Measurements from ENCODE around the gene ASCL5.

ASCL5 gene

GRCh38 chr1:201153474-201154388, 26.7 kb upstream of the ASCL5 start:
- no peak for DNase-seq (ENCODE audit: low spot score)

DNA sequence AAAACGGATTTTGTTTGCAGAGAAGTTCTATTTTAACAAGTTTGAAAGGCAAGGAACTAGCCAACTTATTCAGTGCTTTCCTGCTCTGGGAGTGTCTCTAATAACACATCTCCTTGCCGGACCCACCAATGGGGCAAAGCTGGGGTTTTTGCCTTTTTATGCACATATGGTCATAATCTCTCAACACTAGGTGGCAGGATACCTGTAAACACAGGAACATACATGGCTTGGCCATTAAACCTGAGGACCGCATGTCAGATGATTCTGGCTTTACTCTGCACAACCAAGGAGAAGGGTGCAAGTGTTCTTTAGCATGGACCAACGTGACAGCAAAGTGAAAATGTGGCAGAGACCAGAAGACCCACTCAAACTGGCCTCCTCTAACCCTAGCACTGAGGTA, 22.4 kb upstream of the ASCL5 start:
- DNase-seq (ENCODE audit: low spot score), result no peak

DNA sequence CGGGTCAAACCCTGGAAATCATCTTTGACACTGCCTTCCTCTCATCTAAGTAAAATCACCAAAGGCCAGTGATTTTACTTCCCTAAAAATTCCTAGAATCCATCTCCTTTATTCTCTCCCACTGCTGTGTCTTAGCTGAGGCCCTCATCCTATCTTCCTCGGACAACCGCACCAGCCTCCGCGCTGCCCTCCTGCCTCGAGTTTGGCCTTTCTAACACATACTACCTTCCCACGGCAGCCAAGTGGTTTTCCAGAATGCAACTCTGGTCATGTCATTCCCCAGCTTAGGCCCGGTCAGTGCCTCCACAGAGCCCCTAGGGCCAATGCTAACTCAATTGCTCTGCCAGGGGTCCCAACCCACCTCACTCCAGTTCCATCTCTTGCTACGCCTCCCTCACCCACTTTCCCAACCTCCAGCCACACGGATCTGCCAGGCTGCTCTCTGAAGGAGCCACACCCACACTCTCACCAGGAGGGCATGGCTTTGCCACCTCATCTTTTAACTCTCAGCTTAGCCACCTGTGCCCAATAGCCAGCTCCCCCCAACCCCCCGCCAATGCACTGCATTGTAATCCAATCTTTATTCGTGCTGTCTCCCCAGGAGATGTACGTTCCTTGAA, 20.5 kb upstream of the ASCL5 start:
- DNase-seq (ENCODE audit: low spot score), result no peak

GRCh38 chr1:201146626-201147390, 19.8 kb upstream of the ASCL5 start:
- DNase-seq (ENCODE audit: low spot score), result no peak

DNA sequence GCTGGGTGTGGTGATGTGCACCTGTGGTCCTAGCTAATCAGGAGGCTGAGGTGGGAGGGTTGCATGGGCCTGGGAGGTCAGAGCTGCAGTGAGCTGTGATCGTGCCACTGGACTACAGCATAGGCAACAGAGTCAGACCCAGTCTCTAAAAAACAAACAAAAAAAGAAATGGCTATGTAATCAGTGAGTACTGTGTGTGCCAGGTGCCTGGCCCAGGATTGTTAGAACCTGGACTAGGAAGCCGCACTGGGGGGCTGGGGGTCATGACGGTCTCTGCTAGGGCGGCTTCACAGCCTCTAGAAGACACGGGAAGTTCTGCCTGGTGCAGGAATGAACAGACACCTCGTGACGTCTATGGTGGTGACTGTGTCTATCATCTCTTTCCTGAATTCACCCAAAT, 18.8 kb upstream of the ASCL5 start:
- no peak for DNase-seq (ENCODE audit: low spot score)

DNA sequence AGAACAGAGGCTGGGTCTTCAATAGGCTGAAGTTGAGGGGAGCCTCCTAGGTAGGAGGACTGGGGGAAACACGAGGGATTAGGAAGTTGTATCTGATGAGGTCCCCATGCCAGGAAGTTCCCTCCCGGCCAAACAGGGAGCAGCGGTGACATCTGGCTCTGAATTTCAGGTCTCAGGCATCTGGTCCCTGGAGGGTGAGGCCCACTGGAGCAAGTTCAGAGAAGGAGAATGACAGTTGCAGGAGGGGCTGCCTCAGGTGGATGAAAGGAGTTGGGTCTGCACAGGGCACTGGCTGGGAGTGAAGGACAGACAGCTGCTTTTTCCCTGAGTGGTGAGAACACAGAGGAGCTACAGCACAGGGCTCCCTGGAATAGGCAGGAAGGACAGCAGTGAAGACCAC, 18.1 kb upstream of the ASCL5 start:
- no peak for DNase-seq (ENCODE audit: low spot score)

- no peak for DNase-seq (ENCODE audit: low spot score)
Measured at GRCh38 chr1:201144701-201145100, 17.7 kb upstream of the ASCL5 start.

DNA sequence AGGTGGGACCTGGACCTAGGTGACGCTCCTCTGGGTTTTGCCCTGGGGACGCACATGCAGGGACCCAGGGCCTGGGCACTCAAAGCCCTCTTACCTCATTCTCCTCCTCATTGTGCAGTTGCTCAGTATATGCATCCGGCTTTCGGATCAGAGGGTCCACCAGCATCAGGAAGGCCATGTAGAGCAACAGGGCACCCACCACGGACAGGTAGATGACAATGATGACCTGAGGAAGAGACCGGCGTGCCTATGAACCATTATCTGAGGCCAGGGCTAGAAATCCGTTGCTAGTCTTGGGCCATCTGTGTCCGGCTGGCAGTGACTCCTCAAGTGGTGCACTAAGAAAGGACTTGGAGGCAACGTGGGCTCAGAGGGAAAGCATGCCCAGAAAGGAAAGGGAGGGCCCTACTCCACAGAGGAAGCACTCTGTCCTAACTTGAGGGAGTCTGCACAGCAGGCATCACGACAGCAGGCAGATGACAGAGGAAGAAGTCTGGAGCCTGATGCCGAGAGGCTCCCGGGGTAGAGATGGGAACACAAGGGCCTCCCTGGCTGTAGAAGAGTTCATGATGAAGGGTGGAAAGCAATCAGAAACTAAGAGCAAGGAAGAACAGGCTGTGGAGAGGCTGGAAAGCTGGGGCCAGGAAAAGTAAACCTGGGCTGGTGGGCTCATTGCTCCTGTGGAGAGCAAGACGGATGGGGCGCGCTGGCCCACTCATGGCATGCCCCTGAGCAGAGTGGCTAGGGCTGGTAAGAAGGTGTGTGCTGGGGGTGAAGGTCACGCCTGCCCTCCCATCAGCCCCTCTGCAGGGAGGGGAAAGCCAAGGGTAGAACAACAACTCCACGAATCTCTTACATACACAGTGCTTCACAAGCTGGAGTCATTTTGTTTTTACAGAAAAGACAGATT, 17.0 kb upstream of the ASCL5 start:
- peak; percentile 70 for DNase-seq (ENCODE audit: low spot score)

DNA sequence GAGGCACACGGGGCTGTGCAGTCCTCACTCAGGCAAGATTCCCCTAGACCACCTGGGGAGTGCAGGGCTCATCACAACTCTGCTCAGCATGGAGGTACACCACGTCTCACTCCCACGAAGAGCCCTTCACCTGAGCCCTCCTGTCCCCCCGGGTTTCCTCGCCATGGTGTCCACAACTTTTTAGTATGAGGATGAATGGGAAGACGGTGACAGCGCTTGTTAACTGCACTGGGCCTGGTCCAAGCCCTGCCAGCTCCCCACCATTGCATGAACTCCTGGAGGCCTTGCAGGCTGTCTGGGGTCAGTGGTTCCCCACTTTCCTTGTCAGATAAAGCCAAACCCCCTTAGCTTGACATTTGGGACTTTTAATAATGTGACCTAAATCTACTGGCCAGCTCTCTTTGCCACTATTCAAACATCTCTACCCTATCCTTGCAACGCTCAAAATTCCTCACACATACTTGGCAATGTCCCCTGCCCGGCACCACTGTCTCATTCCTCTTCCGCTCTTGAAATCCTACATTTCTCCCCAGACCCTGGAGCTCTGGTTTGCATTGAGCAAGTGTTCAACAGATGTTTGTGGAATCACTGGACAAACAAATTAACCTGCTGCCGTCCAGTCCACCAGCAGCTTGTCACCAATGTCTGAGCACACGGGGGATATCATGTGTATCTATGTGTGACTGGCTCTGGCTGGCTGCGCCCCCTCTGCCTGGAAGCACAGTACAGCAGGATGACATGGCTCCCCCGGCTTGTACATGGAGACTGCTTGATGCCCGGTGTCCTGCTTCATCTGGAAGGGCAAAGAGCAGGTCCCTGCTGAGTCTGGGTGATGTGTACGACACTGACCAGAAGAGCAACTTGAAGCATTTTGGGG, 16.1 kb upstream of the ASCL5 start:
- DNase-seq (ENCODE audit: low spot score), result no peak

DNA sequence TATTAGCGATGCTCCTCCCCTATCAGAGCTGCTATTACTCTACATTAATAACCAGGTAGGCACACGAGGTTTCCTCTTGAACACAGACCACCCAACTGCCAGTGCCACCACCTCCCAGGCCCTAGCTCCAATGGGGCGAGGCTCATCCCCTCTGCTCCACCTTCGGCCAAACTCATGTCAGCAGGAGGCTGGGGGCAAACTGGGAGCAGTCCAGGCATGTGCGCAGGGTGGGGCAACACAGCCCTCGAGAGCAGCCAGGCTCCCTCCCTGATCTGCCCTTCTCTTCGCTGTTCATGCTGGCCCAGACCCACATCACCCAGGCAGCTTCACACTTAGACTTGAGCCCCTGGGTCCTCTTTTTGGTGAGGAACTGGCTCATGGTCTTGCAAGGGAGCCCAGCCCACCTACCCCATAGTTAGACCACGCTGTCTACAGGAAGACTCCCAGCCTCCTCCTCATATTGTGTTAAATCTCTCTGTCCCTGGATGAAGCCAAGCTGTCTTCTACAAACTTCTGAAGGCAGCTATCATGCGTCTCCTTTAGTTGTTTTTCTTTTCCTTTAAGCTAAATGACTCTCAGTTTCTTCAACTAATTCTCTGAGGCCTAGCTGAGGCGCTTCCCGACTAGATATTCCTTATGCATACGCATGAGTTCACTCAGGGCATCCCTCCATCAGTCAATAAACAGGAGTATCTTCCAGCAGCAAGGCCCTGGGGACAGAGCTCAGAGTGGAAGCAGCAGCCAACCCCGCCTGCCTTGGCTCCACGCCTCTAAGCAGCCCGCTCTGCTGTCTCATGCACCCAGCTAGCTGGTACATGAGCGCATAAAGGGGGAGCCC, 15.2 kb upstream of the ASCL5 start:
- peak; percentile 52 for DNase-seq (ENCODE audit: low spot score)

DNA sequence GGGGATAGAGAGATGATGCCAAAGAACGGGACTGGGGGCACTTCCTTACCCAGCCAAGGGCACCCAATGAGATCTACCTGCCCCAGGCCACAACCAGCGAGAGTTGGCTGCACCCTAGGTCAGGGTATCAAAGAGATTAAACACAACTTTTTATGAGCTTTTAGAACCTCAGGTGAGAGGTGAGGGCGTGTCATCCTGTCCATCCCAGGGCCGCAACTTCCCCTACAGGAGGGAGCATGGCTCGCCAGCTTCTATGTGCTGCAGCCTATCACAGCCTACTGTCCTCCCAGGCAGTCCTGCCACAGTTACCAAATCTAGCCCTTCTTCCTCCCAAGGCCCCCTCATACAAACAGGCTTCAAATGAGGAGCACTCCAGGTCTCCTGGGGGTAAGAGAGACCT, 14.4 kb upstream of the ASCL5 start:
- no peak for DNase-seq (ENCODE audit: low spot score)

GRCh38 chr1:201140941-201141260, 13.9 kb upstream of the ASCL5 start:
- DNase-seq (ENCODE audit: low spot score), result no peak

- no peak for DNase-seq (ENCODE audit: low spot score)
Measured at GRCh38 chr1:201140235-201140940, 13.4 kb upstream of the ASCL5 start.

GRCh38 chr1:201139756-201140155, 12.8 kb upstream of the ASCL5 start:
- no peak for DNase-seq (ENCODE audit: low spot score)

DNA sequence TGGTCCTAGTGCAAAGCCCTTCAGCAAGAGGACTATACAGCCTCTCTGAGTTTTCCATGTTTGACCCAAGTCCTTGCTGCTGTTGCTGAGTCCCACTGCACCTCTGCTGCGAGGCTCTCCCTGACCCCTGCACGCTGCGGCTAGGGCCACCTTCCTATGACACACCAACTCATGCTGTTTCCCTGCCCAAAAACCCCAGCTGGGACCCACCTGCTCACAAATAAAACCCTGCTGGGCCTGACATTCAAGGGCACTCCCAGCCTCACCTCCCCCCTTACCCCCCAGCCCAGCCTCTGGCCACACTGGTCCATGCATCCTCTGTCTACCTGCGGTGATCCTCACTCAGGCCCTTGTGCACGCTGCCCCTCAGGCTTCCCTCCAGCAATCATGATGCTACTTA, 12.3 kb upstream of the ASCL5 start:
- DNase-seq (ENCODE audit: low spot score), result no peak

DNA sequence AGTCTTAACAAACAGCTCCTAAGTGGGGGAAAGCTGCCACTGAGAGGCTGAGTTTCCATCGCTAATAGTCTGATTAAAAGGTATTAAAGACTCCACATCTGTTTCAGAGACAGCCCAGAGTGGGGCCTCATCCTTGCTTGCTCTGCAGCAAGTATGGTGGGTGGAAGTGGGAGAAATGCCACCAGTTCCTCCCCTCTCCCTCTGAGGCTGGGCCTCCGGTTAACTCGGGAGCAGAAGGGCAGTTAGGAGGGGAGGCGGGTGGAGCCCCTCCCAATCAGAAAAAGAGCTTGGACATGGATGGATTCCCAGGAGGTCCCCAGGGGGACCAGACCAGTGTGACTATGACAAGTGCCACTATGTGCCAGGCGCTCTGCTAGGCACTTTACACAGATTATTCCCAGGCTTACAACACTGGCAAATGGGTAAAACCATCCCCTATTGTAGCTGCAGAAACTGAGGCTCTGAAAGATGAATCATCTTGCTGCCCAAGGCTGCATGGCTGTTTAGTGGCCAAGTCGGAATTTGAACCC, 11.4 kb upstream of the ASCL5 start:
- no peak for DNase-seq (ENCODE audit: low spot score)

GRCh38 chr1:201137579-201138310, 10.8 kb upstream of the ASCL5 start:
- DNase-seq (ENCODE audit: low spot score), result peak; percentile 72

DNA sequence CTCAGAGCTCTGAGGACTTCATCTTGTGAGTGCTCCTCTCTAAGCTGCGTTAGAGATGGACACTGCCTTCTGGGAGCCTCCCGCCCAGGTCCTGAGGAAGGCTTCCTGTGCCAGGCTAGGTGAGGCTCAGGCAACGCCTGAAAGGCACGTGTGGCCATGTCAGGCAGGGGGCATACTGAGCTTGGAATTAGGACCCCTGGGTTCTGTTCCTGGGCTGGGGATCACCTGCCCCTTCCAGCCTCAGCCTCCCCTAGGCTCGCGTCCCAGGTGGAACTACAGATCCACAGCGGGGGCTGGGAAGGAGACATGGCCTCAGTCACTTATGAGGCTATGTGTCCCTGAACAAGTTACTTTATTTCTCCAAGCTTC, 10.0 kb upstream of the ASCL5 start:
- no peak for DNase-seq (ENCODE audit: low spot score)
